Activated gamma-delta T cell (primary cell): ENCODE data around the gene ARHGAP26.
"Not testable (repeated sequence)": the region's sequence is repeated elsewhere in the genome, so short reads cannot be mapped to it uniquely, and the experiment has no call there.

Source experiments
- DNase-seq: peaks from one replicate; lab custom pipeline; 2025; lab: John Stamatoyannopoulos, UW

Gene ARHGAP26

GRCh38 chr5:143086908-143087637, 316.9 kb downstream of the ARHGAP26 start:
- DNase-seq, result no peak

GRCh38 chr5:143088702-143089101, 318.5 kb downstream of the ARHGAP26 start:
- DNase-seq, result not testable (repeated sequence)

GRCh38 chr5:143090044-143090443, 319.9 kb downstream of the ARHGAP26 start:
- DNase-seq, result not testable (repeated sequence)

GRCh38 chr5:143092711-143093451, 322.7 kb downstream of the ARHGAP26 start:
- not testable (repeated sequence) for DNase-seq

- DNase-seq, result no peak
These were observed 323.4 kb downstream of the ARHGAP26 start for GRCh38 chr5:143093452-143094086.

GRCh38 chr5:143094087-143094521, 323.9 kb downstream of the ARHGAP26 start:
- no peak for DNase-seq

- not testable (repeated sequence) for DNase-seq
These were observed 324.4 kb downstream of the ARHGAP26 start for GRCh38 chr5:143094608-143095007.

- DNase-seq, result no peak
These were observed 330.9 kb downstream of the ARHGAP26 start for GRCh38 chr5:143101121-143101520.

GRCh38 chr5:143101725-143102386, 331.7 kb downstream of the ARHGAP26 start:
- no peak for DNase-seq

- no peak for DNase-seq
These were observed 332.2 kb downstream of the ARHGAP26 start for GRCh38 chr5:143102411-143102810.

GRCh38 chr5:143105216-143105905, 335.2 kb downstream of the ARHGAP26 start:
- no peak for DNase-seq

GRCh38 chr5:143106174-143106573, 336.0 kb downstream of the ARHGAP26 start:
- no peak for DNase-seq

- DNase-seq, result no peak
These were observed 338.4 kb downstream of the ARHGAP26 start for GRCh38 chr5:143108498-143109128.

GRCh38 chr5:143110591-143110990, 340.4 kb downstream of the ARHGAP26 start:
- no peak for DNase-seq

- no peak for DNase-seq
These were observed 341.6 kb downstream of the ARHGAP26 start for GRCh38 chr5:143111799-143112198.

GRCh38 chr5:143113461-143113860, 343.3 kb downstream of the ARHGAP26 start:
- DNase-seq, result no peak

GRCh38 chr5:143114481-143114880, 344.3 kb downstream of the ARHGAP26 start:
- DNase-seq, result no peak

GRCh38 chr5:143115381-143115780, 345.2 kb downstream of the ARHGAP26 start:
- no peak for DNase-seq

- DNase-seq, result no peak
These were observed 346.6 kb downstream of the ARHGAP26 start for GRCh38 chr5:143116814-143117213.

GRCh38 chr5:143117821-143118220, 347.6 kb downstream of the ARHGAP26 start:
- no peak for DNase-seq

GRCh38 chr5:143118222-143118621, 348.0 kb downstream of the ARHGAP26 start:
- no peak for DNase-seq
